ENCODE data around the gene PTGFR. TPM values are rescaled to one million over a fixed set of nuclear protein-coding genes. Genes with fewer than 3 reads are reported as not detected.

Gene PTGFR
- total RNA-seq, 1 donor from 2014 or later, result 0.36 TPM

DNA sequence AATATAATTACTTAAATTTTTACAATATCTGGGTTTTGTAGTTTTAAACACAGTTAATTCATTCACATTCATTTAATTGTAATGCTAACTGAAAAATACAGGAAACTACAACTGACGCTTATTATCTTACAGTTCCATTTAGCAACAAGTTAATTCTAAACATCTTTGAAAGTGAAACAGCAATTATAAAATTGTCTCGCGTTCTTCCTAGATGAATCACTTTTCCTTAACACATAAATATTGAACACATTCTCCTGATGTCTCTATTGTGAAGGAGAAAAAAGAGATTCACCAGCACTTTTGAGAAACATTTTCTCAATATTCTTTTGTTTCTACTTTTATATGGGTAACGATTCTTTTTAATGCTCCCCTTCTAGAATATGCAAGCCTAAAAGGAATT, 6.4 kb downstream of the PTGFR start:
- Mint-ChIP-seq H3K9me3 (no peaks in the 10 kb centered on the region), H3K4me1 (ENCODE audit: unreplicated experiment) (no peaks in the 10 kb centered on the region), H3K36me3 (no peaks in the 10 kb centered on the region), H3K27ac (no peak overlapping the region), H3K27me3 (peaks cover 58% of the 10 kb centered on the region), H3K4me3 (no peak overlapping the region)
- TF ChIP-seq, protein P1, sequence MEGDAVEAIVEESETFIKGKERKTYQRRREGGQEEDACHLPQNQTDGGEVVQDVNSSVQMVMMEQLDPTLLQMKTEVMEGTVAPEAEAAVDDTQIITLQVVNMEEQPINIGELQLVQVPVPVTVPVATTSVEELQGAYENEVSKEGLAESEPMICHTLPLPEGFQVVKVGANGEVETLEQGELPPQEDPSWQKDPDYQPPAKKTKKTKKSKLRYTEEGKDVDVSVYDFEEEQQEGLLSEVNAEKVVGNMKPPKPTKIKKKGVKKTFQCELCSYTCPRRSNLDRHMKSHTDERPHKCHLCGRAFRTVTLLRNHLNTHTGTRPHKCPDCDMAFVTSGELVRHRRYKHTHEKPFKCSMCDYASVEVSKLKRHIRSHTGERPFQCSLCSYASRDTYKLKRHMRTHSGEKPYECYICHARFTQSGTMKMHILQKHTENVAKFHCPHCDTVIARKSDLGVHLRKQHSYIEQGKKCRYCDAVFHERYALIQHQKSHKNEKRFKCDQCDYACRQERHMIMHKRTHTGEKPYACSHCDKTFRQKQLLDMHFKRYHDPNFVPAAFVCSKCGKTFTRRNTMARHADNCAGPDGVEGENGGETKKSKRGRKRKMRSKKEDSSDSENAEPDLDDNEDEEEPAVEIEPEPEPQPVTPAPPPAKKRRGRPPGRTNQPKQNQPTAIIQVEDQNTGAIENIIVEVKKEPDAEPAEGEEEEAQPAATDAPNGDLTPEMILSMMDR (conservative IDR thresholded peaks at IDR 0.05), result no peak
- DNase-seq (ENCODE audit: extremely low spot score, unreplicated experiment), result no peak

DNA sequence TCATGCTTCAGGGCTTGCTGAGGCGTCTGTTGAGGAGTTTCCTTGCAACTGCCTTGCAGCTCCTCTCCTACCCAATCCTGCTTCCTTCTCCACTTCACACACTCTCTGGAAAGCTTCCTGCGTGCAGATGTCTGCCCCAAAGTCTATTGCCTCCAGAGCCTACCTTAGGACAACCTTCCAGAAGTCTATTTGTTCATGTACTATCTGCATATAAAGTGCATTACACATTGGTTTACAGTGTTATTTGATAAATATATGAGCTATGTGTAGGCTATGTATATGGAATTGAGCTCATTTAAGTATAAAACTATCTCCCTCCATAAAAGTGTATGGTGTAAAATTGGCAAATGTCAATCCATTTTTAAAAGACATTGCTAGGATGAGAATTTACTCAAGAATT, 9.8 kb downstream of the PTGFR start:
- no peak for DNase-seq (ENCODE audit: extremely low spot score, unreplicated experiment)
- no peaks in the 10 kb centered on the region for H3K9me3 Mint-ChIP-seq
- H3K27me3 Mint-ChIP-seq, result peaks cover 26% of the 10 kb centered on the region
- no peaks in the 10 kb centered on the region for H3K4me1 Mint-ChIP-seq (ENCODE audit: unreplicated experiment)
- H3K4me3 Mint-ChIP-seq, result no peak overlapping the region
- TF ChIP-seq, protein P1 (conservative IDR thresholded peaks at IDR 0.05), result no peak
- no peak overlapping the region for H3K27ac Mint-ChIP-seq
- no peaks in the 10 kb centered on the region for H3K36me3 Mint-ChIP-seq

- TF ChIP-seq, protein P1 (conservative IDR thresholded peaks at IDR 0.05), result no peak
- Mint-ChIP-seq H3K36me3 (no peaks in the 10 kb centered on the region), H3K4me3 (no peak overlapping the region), H3K9me3 (no peaks in the 10 kb centered on the region), H3K27ac (no peak overlapping the region), H3K4me1 (ENCODE audit: unreplicated experiment) (no peaks in the 10 kb centered on the region), H3K27me3 (peaks cover 26% of the 10 kb centered on the region)
- no peak for DNase-seq (ENCODE audit: extremely low spot score, unreplicated experiment)
These were observed 10.4 kb downstream of the PTGFR start for GRCh38 chr1:78501203-78501602.

- peaks cover 13% of the 10 kb centered on the region for H3K9me3 Mint-ChIP-seq
- no peak for DNase-seq (ENCODE audit: extremely low spot score, unreplicated experiment)
These were observed 20.6 kb downstream of the PTGFR start for GRCh38 chr1:78511334-78511733.

GRCh38 chr1:78516716-78517115, 25.9 kb downstream of the PTGFR start:
- TF ChIP-seq, protein P1 (conservative IDR thresholded peaks at IDR 0.05), result no peak
- Mint-ChIP-seq H3K36me3 (no peaks in the 10 kb centered on the region), H3K9me3 (peaks cover 11% of the 10 kb centered on the region), H3K4me1 (ENCODE audit: unreplicated experiment) (no peaks in the 10 kb centered on the region), H3K27me3 (no peaks in the 10 kb centered on the region), H3K4me3 (no peak overlapping the region), H3K27ac (no peak overlapping the region)
- no peak for DNase-seq (ENCODE audit: extremely low spot score, unreplicated experiment)

More at GRCh38 chr1:78511334-78511733, 20.6 kb downstream of the PTGFR start:
- no peaks in the 10 kb centered on the region for H3K36me3 Mint-ChIP-seq
- H3K4me3 Mint-ChIP-seq, result no peak overlapping the region
- no peak overlapping the region for H3K27ac Mint-ChIP-seq
- TF ChIP-seq, protein P1 (conservative IDR thresholded peaks at IDR 0.05), result no peak
- no peaks in the 10 kb centered on the region for H3K4me1 Mint-ChIP-seq (ENCODE audit: unreplicated experiment)
- H3K27me3 Mint-ChIP-seq, result no peaks in the 10 kb centered on the region

GRCh38 chr1:78519446-78519845, 28.7 kb downstream of the PTGFR start:
- Mint-ChIP-seq H3K27ac (no peak overlapping the region), H3K4me1 (ENCODE audit: unreplicated experiment) (no peaks in the 10 kb centered on the region), H3K27me3 (no peaks in the 10 kb centered on the region), H3K4me3 (no peak overlapping the region), H3K36me3 (no peaks in the 10 kb centered on the region), H3K9me3 (no peaks in the 10 kb centered on the region)
- no peak for DNase-seq (ENCODE audit: extremely low spot score, unreplicated experiment)
- TF ChIP-seq, protein P1 (conservative IDR thresholded peaks at IDR 0.05), result no peak

All from type B pancreatic cell (in vitro differentiated cells).